KMS-11 (cell line): ENCODE measurements around the gene CCSER1.
"Not testable (repeated sequence)": the region's sequence is repeated elsewhere in the genome, so short reads cannot be mapped to it uniquely, and the experiment has no call there.

ENCODE experiments used
- H2AFZ ChIP-seq: fragments of 200-600 bp; sonication (generic); 2 replicates; pipeline ENCODE4 v1.6.1; 2016; ENCODE audit warnings: antibody characterized with exemption, mixed run types, low read depth
- H3K27ac ChIP-seq: fragments of 200-600 bp; sonication (generic); 2 replicates; pipeline ENCODE4 v1.6.1; 2016; ENCODE audit warnings: mild to moderate bottlenecking, mixed run types
- H3K27me3 ChIP-seq: fragments of 200-600 bp; sonication (generic); 2 replicates; pipeline ENCODE4 v1.6.1; 2017; ENCODE audit warnings: mild to moderate bottlenecking, low read depth, mixed run types, moderate library complexity; ENCODE audit not compliant: insufficient read depth
- H3K36me3 ChIP-seq: fragments of 200-600 bp; sonication (generic); 2 replicates; pipeline ENCODE4 v1.6.1; 2017; ENCODE audit warnings: mild to moderate bottlenecking, mixed run types; ENCODE audit not compliant: insufficient read depth
- H3K4me1 ChIP-seq: fragments of 200-600 bp; sonication (generic); 2 replicates; pipeline ENCODE4 v1.6.1; 2016; ENCODE audit warnings: mild to moderate bottlenecking, low read depth, mixed run types; ENCODE audit not compliant: poor library complexity, severe bottlenecking
- H3K4me2 ChIP-seq: fragments of 200-600 bp; sonication (generic); 2 replicates; pipeline ENCODE4 v1.7.0; 2016; ENCODE audit warnings: mild to moderate bottlenecking, mixed run types
- H3K4me3 ChIP-seq: fragments of 200-600 bp; sonication (generic); IDR thresholded peaks from 2 replicates; pipeline ENCODE4 v1.6.1; 2017; ENCODE audit warnings: low read depth, low read length, mixed read lengths; ENCODE audit not compliant: insufficient read depth
- H3K79me2 ChIP-seq: fragments of 200-600 bp; sonication (generic); 2 replicates; pipeline ENCODE4 v1.6.1; 2016; ENCODE audit warnings: low read depth, mixed run types; ENCODE audit not compliant: insufficient read depth
- H3K9ac ChIP-seq: fragments of 200-600 bp; sonication (generic); 2 replicates; pipeline ENCODE4 v1.6.1; 2016; ENCODE audit warnings: mild to moderate bottlenecking, mixed run types
- H4K20me1 ChIP-seq: fragments of 200-600 bp; sonication (generic); 2 replicates; pipeline ENCODE4 v1.6.1; 2016; ENCODE audit warnings: mild to moderate bottlenecking, mixed run types; ENCODE audit not compliant: insufficient read depth
- CTCF ChIP-seq: fragments of 200-600 bp; sonication (generic); conservative IDR thresholded peaks from 2 replicates; pipeline ENCODE4 v1.6.1; 2017; ENCODE audit warnings: low read depth, mild to moderate bottlenecking, antibody characterized with exemption, low read length, moderate library complexity, mixed read lengths

Gene CCSER1

GRCh38 chr4:91454111-91454510 is 1326.9 kb downstream of the CCSER1 start:
- H4K20me1 ChIP-seq, result no peaks in the 10 kb centered on the region
- H3K36me3 ChIP-seq, result no peaks in the 10 kb centered on the region
- no peak overlapping the region for H3K9ac ChIP-seq
- H3K4me2 ChIP-seq, result no peak overlapping the region
- no peaks in the 10 kb centered on the region for H3K4me1 ChIP-seq
- H3K27ac ChIP-seq, result no peak overlapping the region
- no peak for TF ChIP-seq CTCF
- H3K4me3 ChIP-seq, result no peak overlapping the region
- no peaks in the 10 kb centered on the region for H3K79me2 ChIP-seq
- no peak overlapping the region for H2AFZ ChIP-seq
- H3K27me3 ChIP-seq, result no peaks in the 10 kb centered on the region

DNA sequence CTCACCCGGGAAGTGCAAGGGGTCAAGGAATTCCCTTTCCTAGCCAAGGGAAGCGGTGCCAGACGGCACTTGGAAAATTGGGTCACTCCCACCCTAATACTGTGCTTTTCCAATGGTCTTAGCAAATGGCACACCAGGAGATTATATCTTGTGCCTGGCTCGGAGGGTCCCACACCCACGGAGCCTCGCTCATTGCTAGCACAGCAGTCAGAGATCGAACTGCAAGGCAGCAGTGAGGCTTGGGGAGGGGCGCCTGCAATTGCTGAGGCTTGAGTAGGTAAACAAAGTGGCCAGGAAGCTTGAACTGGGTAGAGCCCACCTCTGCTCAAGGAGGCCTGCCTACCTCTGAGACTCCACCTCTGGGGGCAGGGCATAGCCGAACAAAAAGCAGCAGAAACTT is 1335.4 kb downstream of the CCSER1 start:
- H3K9ac ChIP-seq, H3K4me2 ChIP-seq, H2AFZ ChIP-seq, H3K27ac ChIP-seq, H3K4me3 ChIP-seq, H3K36me3 ChIP-seq, H3K79me2 ChIP-seq, H4K20me1 ChIP-seq, H3K27me3 ChIP-seq, H3K4me1 ChIP-seq: not testable (repeated sequence)

GRCh38 chr4:91470671-91471070 is 1343.5 kb downstream of the CCSER1 start:
- no peaks in the 10 kb centered on the region for H3K36me3 ChIP-seq
- H3K27me3 ChIP-seq, result no peaks in the 10 kb centered on the region
- no peaks in the 10 kb centered on the region for H3K4me1 ChIP-seq
- no peak overlapping the region for H2AFZ ChIP-seq
- H3K4me3 ChIP-seq, result no peak overlapping the region
- no peak overlapping the region for H3K4me2 ChIP-seq
- H3K9ac ChIP-seq, result no peak overlapping the region
- H4K20me1 ChIP-seq, result no peaks in the 10 kb centered on the region
- TF ChIP-seq CTCF, result no peak
- no peaks in the 10 kb centered on the region for H3K79me2 ChIP-seq
- no peak overlapping the region for H3K27ac ChIP-seq

- no peak overlapping the region for H3K9ac ChIP-seq
- no peaks in the 10 kb centered on the region for H4K20me1 ChIP-seq
- no peak overlapping the region for H3K27ac ChIP-seq
- H3K79me2 ChIP-seq, result no peaks in the 10 kb centered on the region
- no peak for TF ChIP-seq CTCF
- H2AFZ ChIP-seq, result no peak overlapping the region
- H3K4me1 ChIP-seq, result no peaks in the 10 kb centered on the region
- H3K4me2 ChIP-seq, result no peak overlapping the region
- H3K36me3 ChIP-seq, result no peaks in the 10 kb centered on the region
- no peaks in the 10 kb centered on the region for H3K27me3 ChIP-seq
- H3K4me3 ChIP-seq, result no peak overlapping the region
Measured at GRCh38 chr4:91471280-91471679, 1344.1 kb downstream of the CCSER1 start.

DNA sequence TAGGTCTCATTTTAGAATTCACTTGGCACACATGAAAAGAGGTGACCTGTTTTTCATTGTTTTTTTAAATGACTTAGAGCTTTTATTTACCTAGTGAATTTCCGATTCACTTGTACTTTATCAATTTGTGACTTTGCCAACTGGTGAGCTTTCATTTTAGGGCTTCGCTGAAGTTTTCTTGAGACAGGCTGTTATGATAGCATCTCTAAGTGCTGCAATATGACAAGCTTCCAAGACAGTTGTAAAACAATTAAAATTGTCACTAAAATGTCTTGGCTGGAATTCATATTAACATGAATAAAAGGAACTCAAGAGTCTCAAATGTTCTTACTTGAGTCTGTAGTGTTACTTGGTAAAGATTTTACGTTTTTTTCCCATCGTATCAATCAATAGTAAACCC is 1344.9 kb downstream of the CCSER1 start:
- Histone ChIP-seq H3K9ac (no peak overlapping the region), H3K27me3 (no peaks in the 10 kb centered on the region), H4K20me1 (no peaks in the 10 kb centered on the region), H2AFZ (no peak overlapping the region), H3K4me3 (no peak overlapping the region), H3K36me3 (no peaks in the 10 kb centered on the region), H3K4me1 (no peaks in the 10 kb centered on the region), H3K4me2 (no peak overlapping the region), H3K79me2 (no peaks in the 10 kb centered on the region), H3K27ac (no peak overlapping the region)
- no peak for TF ChIP-seq CTCF
